ENCODE data around the gene TRUB2.
"Not testable (repeated sequence)": the region's sequence is repeated elsewhere in the genome, so short reads cannot be mapped to it uniquely, and the experiment has no call there.

TRUB2 gene

GRCh38 chr9:128280084-128280622 is 42.1 kb downstream of the TRUB2 start:
- DNase-seq (ENCODE audit: low spot score) = no peak
- in situ Hi-C loops (cut with MboI; ENCODE audit: low pct_unique_long_range_greater_than_20kb, low sequenced_read_pairs, unreplicated experiment) = no loop called here

GRCh38 chr9:128279088-128280073 is 42.9 kb downstream of the TRUB2 start:
- in situ Hi-C loops (cut with MboI; ENCODE audit: low pct_unique_long_range_greater_than_20kb, low sequenced_read_pairs, unreplicated experiment) = not testable (repeated sequence)

More at GRCh38 chr9:128280084-128280622, 42.1 kb downstream of the TRUB2 start:
- no peak for TF ChIP-seq CTCF (IDR thresholded peaks at IDR 0.05; ENCODE audit: extremely low read depth, insufficient read depth, missing control alignments)

GRCh38 chr9:128276574-128277270 is 45.5 kb downstream of the TRUB2 start:
- no peak for DNase-seq (ENCODE audit: low spot score)
- TF ChIP-seq CTCF (IDR thresholded peaks at IDR 0.05; ENCODE audit: extremely low read depth, insufficient read depth, missing control alignments) = no peak
- in situ Hi-C loops (cut with MboI; ENCODE audit: low pct_unique_long_range_greater_than_20kb, low sequenced_read_pairs, unreplicated experiment) = no loop called here

More at GRCh38 chr9:128279088-128280073, 42.9 kb downstream of the TRUB2 start:
- not testable (repeated sequence) for DNase-seq (ENCODE audit: low spot score)

- in situ Hi-C loops (cut with MboI; ENCODE audit: low pct_unique_long_range_greater_than_20kb, low sequenced_read_pairs, unreplicated experiment) = no loop called here
- DNase-seq (ENCODE audit: low spot score) = peak; percentile 100
Measured at GRCh38 chr9:128276008-128276573, 46.2 kb downstream of the TRUB2 start, which contains the start of gene SWI5. SWI5 (plus strand) TSS chr9:128276276.

GRCh38 chr9:128275198-128276007 is 46.8 kb downstream of the TRUB2 start, which contains the start of gene GOLGA2:
GOLGA2 (minus strand) TSS chr9:128276007; CDS start chr9:128275976, 31 bp downstream.
- TF ChIP-seq CTCF (IDR thresholded peaks at IDR 0.05; ENCODE audit: extremely low read depth, insufficient read depth, missing control alignments) = no peak
- DNase-seq (ENCODE audit: low spot score) = peak; percentile 84

More at GRCh38 chr9:128276008-128276573, 46.2 kb downstream of the TRUB2 start, which contains the start of gene SWI5:
- TF ChIP-seq CTCF (IDR thresholded peaks at IDR 0.05; ENCODE audit: extremely low read depth, insufficient read depth, missing control alignments) = no peak

GRCh38 chr9:128274245-128274644 is 48.0 kb downstream of the TRUB2 start:
- in situ Hi-C loops (cut with MboI; ENCODE audit: low pct_unique_long_range_greater_than_20kb, low sequenced_read_pairs, unreplicated experiment) = no loop called here
- no peak for TF ChIP-seq CTCF (IDR thresholded peaks at IDR 0.05; ENCODE audit: extremely low read depth, insufficient read depth, missing control alignments)

More at GRCh38 chr9:128275198-128276007, 46.8 kb downstream of the TRUB2 start, which contains the start of gene GOLGA2:
- in situ Hi-C loops (cut with MboI; ENCODE audit: low pct_unique_long_range_greater_than_20kb, low sequenced_read_pairs, unreplicated experiment) = no loop called here

More at GRCh38 chr9:128274245-128274644, 48.0 kb downstream of the TRUB2 start:
- no peak for DNase-seq (ENCODE audit: low spot score)
